GM12878 (cell line): ENCODE measurements around the gene ZFC3H1. TPM values are rescaled to one million over a fixed set of nuclear protein-coding genes. Genes with fewer than 3 reads are reported as not detected.

Source experiments
- ATAC-seq: fragments of 200-7000 bp; cut with Tn5 transposase; 3 replicates; pipeline ENCODE4 v1.9.1; 2020; ENCODE audit warnings: mild to moderate bottlenecking, moderate library complexity
- BruUV-seq: library from RNA; stranded (reverse); fragments of 400-500 nt; replicated peaks from 2 replicates; lab custom pipeline; 2021; lab: Mats Ljungman, UMichigan
- CTCF ChIA-PET: fragments of 300-600 bp; sonication (Branson Sonifier 250); formaldehyde crosslinking; extraction: SDS; loops from one replicate; lab custom pipeline; 2021; ENCODE audit warnings: inconsistent platforms; lab: Yijun Ruan, JAX
- POLR2A ChIA-PET: fragments of 350-600 bp; formaldehyde crosslinking; extraction: SDS; loops from one replicate; lab custom pipeline; 2021; ENCODE audit warnings: inconsistent platforms; lab: Charles Lee
- RAD21 ChIA-PET: fragments of 300-600 bp; sonication (Branson Sonifier 250); formaldehyde crosslinking; loops from one replicate; lab custom pipeline; 2023; ENCODE audit warnings: antibody characterized with exemption; ENCODE audit not compliant: unreplicated experiment; lab: Charles Lee
- SMC1A ChIA-PET: fragments of 300-600 bp; sonication (Branson Sonifier 250); formaldehyde crosslinking; loops from one replicate; lab custom pipeline; 2023; ENCODE audit not compliant: unreplicated experiment, uncharacterized antibody; lab: Charles Lee
- DNase-seq: peaks from one replicate; pipeline ENCODE4 v3.0.0-alpha.2; 2011; ENCODE audit warnings: low read depth, low spot score
- FAIRE-seq: peaks from 3 replicates; lab custom pipeline; 2011; peaks lifted over from hg19 to GRCh38; lab: Jason Lieb, UNC
- H2AFZ ChIP-seq: 2 replicates; pipeline ENCODE4 v1.6.0; 2011; ENCODE audit warnings: low read depth, low read length, control low read depth; ENCODE audit not compliant: control insufficient read depth
- H3K27ac ChIP-seq: 2 replicates; pipeline ENCODE4 v1.5.1; 2011; ENCODE audit warnings: control low read depth; ENCODE audit not compliant: control insufficient read depth, insufficient read depth
- H3K27me3 ChIP-seq, 2 experiments: replicated peaks in 1 of 2; 2 replicates each; pipeline versions ENCODE4 v1.6.0 to v1.6.1; 2011; ENCODE audit warnings: low read length in 1 of 2; ENCODE audit not compliant: control insufficient read depth in 2 of 2, insufficient read depth in 2 of 2
- H3K36me3 ChIP-seq, 2 experiments: 2 replicates each; pipeline ENCODE4 v1.5.1; 2011; ENCODE audit warnings: low read length in 1 of 2; ENCODE audit not compliant: control insufficient read depth in 2 of 2, insufficient read depth in 2 of 2
- H3K4me1 ChIP-seq: 2 replicates; pipeline ENCODE4 v1.6.1; 2011; ENCODE audit warnings: mild to moderate bottlenecking, low read length, moderate library complexity, mixed read lengths; ENCODE audit not compliant: control insufficient read depth, insufficient read depth
- H3K4me2 ChIP-seq: 2 replicates; pipeline ENCODE4 v1.6.0; 2011; ENCODE audit warnings: control low read depth; ENCODE audit not compliant: control insufficient read depth, insufficient read depth
- H3K4me3 ChIP-seq: fragments of 200-600 bp; sonication (generic); 2 replicates; pipeline ENCODE4 v1.5.1; 2016
- H3K79me2 ChIP-seq: 2 replicates; pipeline ENCODE4 v1.6.0; 2011; ENCODE audit warnings: low read length; ENCODE audit not compliant: control insufficient read depth, insufficient read depth
- H3K9ac ChIP-seq: 2 replicates; pipeline ENCODE4 v1.8.0; 2011; ENCODE audit warnings: low read length, control low read depth, mixed read lengths; ENCODE audit not compliant: control insufficient read depth, insufficient read depth
- H3K9me3 ChIP-seq: replicated peaks from 3 replicates; pipeline ENCODE4 v1.5.1; 2011; ENCODE audit warnings: mild to moderate bottlenecking, low read length; ENCODE audit not compliant: control insufficient read depth, insufficient read depth
- H4K20me1 ChIP-seq: 2 replicates; pipeline ENCODE4 v1.6.0; 2011; ENCODE audit not compliant: control insufficient read depth, insufficient read depth
- BCL11A ChIP-seq: IDR thresholded peaks from 2 replicates; pipeline ENCODE4 v1.6.1; 2011; ENCODE audit warnings: low read depth, low read length
- NRF1 ChIP-seq: conservative IDR thresholded peaks from 2 replicates; pipeline ENCODE4 v1.6.1; 2011; ENCODE audit warnings: mild to moderate bottlenecking, low read depth, low read length, improper control_type of control experiment
- RAD51 ChIP-seq: fragments of 450-650 bp; IDR thresholded peaks from 2 replicates; pipeline ENCODE4 v1.6.1; 2016; ENCODE audit warnings: moderate library complexity, mild to moderate bottlenecking, inconsistent platforms
- WGBS: methylation state at CpG from one replicate; pipeline ENCODE4 v1.1.6; 2016; ENCODE audit warnings: low lambda C conversion rate; ENCODE audit not compliant: insufficient replicate concordance, insufficient coverage; ENCODE audit errors: missing lambda C conversion rate; 5-methylcytosine and 5-hydroxymethylcytosine counted together
- in situ Hi-C: fragments of 300-500 bp; cut with MboI; formaldehyde crosslinking; loops from 9 replicates; pipeline ENCODE4 v1.14.3; 2018; ENCODE audit warnings: mixed read lengths
- intact Hi-C: fragments of 100-400 bp; cut with micrococcal nuclease; formaldehyde crosslinking; loops from one replicate; pipeline ENCODE4 v1.14.2; 2022; ENCODE audit not compliant: unreplicated experiment
- polyA plus RNA-seq, 11 experiments: library from polyadenylated mRNA; depleted of rRNA in 4 of 11; unstranded in 6 of 11; stranded (reverse) in 5 of 11; fragments of >200 nt; fragmentation: Nextera tagmentation in 4 of 11; fragmentation: Illumina TruSeq in 1 of 11; extraction: Ambion mirVana in 4 of 11; extraction: Trizol in 1 of 11; gene quantifications; 1 replicate in 1 of 11; 2 replicates in 10 of 11; pipeline versions ENCODE4 v1.2.1 to v1.2.3, GENCODE V29; 2011 to 2016; ENCODE audit warnings: inconsistent platforms in 2 of 11, missing spikeins in 2 of 11, low read depth in 1 of 11
- total RNA-seq, 4 experiments: library from RNA; depleted of rRNA in 3 of 4; stranded (reverse); fragments of >200 nt in 3 of 4; fragmentation: Illumina TruSeq in 1 of 4; extraction: Trizol in 1 of 4; gene quantifications; 2 replicates each; pipeline versions ENCODE4 v1.2.1 to v1.2.3, GENCODE V29; 2013 to 2021
- TF ChIP-seq, protein P1 (sequence below): fragments of 450-650 bp; formaldehyde crosslinking; IDR thresholded peaks from 2 replicates; pipeline ENCODE4 v1.4.0; 2022; ENCODE audit warnings: mild to moderate bottlenecking, moderate library complexity
- TF ChIP-seq, protein P2 (sequence below): IDR thresholded peaks from 2 replicates; pipeline ENCODE4 v1.6.1; 2011; ENCODE audit warnings: mild to moderate bottlenecking, low read depth, low read length, moderate library complexity; ENCODE audit not compliant: insufficient replicate concordance

The ZFC3H1 gene
- total and polyA plus RNA-seq, 10 of the 15 experiments (the other 5 are each of a cell fraction or from before 2014, with no cell fraction given) = 11.2 to 88.7 (median 25.9) TPM

DNA sequence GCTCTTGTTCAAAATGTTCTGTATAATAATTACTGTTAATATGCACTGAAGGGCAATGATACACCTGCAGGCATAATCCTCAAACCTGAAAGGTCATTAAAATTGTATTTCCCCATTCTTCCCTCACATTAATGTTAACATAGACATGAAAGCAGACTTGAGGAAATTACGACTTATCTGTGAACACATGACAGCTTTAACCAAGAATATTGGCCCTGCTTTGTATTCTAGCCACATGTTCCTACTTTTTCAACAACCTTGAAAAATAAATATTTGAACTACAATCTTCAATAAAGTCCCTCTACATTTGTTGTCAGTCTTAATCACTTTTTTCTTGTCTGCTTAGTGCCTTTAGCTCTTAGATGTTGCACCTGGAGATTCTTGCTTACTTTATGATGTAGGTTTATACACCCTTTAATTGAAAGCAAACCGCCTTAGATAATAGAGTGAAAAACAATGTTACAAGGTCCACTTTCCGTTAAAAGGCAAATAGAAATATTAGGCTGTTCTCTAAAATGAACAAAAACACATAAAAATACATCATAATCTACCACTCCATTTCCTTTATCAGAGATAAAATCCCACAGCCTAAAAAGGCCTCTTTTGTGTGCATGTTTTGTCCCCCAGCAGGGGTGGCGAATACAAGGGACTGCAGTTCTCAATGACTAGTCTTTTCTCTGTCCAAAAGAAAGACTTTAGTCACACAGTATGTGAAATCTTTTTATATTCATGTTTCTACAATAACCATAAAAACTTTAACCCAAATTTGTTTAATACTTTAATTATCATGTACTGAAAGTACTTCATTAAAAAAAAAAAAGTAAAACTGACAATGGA is 55.9 kb downstream of the ZFC3H1 start:
- Histone ChIP-seq H3K79me2 (no peaks in the 10 kb centered on the region), H3K36me3 (peaks cover 0 to 18% of the 10 kb centered on the region in 2 experiments; a peak in 3 of 4 replicates), H4K20me1 (no peaks in the 10 kb centered on the region), H3K9me3 (no peaks in the 10 kb centered on the region), H3K27ac (no peak overlapping the region), H3K27me3 (no peaks in the 10 kb centered on the region), H3K4me1 (no peaks in the 10 kb centered on the region), H3K4me3 (no peak overlapping the region), H3K4me2 (no peak overlapping the region), H3K9ac (no peak overlapping the region), H2AFZ (no peak overlapping the region)
- TF ChIP-seq NRF1 = no peak
- no peak for TF ChIP-seq BCL11A
- TF ChIP-seq, protein P1, sequence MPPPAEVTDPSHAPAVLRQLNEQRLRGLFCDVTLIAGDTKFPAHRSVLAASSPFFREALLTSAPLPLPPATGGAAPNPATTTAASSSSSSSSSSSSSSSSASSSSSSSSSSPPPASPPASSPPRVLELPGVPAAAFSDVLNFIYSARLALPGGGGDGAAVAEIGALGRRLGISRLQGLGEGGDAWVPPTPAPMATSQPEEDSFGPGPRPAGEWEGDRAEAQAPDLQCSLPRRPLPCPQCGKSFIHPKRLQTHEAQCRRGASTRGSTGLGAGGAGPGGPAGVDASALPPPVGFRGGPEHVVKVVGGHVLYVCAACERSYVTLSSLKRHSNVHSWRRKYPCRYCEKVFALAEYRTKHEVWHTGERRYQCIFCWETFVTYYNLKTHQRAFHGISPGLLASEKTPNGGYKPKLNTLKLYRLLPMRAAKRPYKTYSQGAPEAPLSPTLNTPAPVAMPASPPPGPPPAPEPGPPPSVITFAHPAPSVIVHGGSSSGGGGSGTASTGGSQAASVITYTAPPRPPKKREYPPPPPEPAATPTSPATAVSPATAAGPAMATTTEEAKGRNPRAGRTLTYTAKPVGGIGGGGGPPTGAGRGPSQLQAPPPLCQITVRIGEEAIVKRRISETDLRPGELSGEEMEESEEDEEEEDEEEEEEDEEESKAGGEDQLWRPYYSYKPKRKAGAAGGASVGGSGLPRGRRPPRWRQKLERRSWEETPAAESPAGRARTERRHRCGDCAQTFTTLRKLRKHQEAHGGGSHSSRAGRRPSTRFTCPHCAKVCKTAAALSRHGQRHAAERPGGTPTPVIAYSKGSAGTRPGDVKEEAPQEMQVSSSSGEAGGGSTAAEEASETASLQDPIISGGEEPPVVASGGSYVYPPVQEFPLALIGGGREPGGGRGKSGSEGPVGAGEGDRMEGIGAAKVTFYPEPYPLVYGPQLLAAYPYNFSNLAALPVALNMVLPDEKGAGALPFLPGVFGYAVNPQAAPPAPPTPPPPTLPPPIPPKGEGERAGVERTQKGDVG (CRISPR knock-in tag) = no peak
- TF ChIP-seq, protein P2, sequence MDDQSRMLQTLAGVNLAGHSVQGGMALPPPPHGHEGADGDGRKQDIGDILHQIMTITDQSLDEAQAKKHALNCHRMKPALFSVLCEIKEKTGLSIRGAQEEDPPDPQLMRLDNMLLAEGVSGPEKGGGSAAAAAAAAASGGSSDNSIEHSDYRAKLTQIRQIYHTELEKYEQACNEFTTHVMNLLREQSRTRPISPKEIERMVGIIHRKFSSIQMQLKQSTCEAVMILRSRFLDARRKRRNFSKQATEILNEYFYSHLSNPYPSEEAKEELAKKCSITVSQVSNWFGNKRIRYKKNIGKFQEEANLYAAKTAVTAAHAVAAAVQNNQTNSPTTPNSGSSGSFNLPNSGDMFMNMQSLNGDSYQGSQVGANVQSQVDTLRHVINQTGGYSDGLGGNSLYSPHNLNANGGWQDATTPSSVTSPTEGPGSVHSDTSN = no peak
- no peak for TF ChIP-seq RAD51
- WGBS = 97% methylated on average over 4 of the region's 4 CpGs
- POLR2A ChIA-PET = interaction anchor here (1.5 kb wide), 1 partner anchor 18 kb away, joined by 3 read pairs; no protein-coding TSS in a partner anchor
- DNase-seq (no peak), FAIRE-seq (no peak), ATAC-seq (no peak)
- BruUV-seq = no TSS peak
- intact Hi-C loops = no loop called here
- SMC1A ChIA-PET = interaction anchor here (0.7 to 1.4 kb wide), 4 partner anchors 10 to 191 kb away, joined by 3 to 5 read pairs (median 3); no protein-coding TSS in a partner anchor
- CTCF ChIA-PET = interaction anchor here (1.9 kb wide), 1 partner anchor 29 kb away, joined by 7 read pairs; no protein-coding TSS in a partner anchor
- RAD21 ChIA-PET = interaction anchor here (1.3 to 1.7 kb wide), 2 partner anchors 140 to 192 kb away, joined by 3 to 5 read pairs; no protein-coding TSS in a partner anchor
- in situ Hi-C loops = no loop called here
